ENCODE data around the gene HOXC9.

The HOXC9 gene

DNA sequence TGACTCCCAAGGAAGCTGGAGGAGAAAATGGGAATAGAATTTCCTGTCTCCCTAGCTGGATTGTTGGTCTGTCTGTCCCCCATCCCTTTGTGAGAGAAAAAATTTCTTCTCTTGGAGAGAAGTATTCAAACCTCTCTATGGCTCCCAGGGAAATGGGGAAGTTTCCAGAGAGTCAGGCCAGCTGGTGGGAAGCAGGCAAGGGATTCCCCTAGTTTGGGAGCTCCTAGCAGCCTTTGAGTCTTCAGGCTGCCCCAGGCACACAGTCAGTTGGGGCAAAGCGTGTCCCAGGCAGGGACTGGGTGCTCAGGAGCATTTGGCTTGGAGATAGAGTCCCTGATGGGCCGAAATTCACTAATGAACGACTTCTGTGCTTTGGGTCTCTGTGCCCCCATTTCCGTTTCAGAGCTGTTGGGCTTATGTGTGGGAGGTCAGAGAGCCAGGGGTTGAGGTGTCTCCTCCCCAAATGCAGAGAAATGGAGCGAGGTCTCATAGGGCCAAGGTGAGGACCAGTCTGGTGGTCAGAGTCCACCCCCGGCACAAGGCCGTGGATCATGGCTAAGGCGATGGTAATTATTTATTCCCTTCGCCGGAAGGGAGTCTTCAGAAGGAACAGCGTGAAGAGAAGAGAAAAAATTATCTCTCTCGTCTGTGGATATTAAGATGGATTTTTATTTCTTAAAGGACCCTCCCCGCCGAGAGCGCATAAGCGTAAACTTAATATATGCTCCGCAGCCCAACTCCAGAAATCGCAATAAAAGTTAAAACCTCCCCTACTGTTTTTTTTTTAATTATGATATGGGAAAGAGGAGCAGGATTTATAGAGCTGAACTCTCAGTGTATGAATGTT lies 6.6 kb upstream of the HOXC9 start:
- Histone ChIP-seq H3K9me3 (ENCODE audit: insufficient read depth, low read length) (no peaks in the 10 kb centered on the region), H3K27ac (ENCODE audit: low read depth, low read length) (no peak overlapping the region), H3K4me2 (ENCODE audit: low read depth, low read length, poor library complexity, severe bottlenecking) (no peak overlapping the region), H2AFZ (ENCODE audit: low read depth, low read length, severe bottlenecking) (no peak overlapping the region), H3K9me2 (replicated peaks; ENCODE audit: insufficient read depth, low read length) (no peaks in the 10 kb centered on the region), H3F3A (ENCODE audit: insufficient read depth) (no peaks in the 10 kb centered on the region), H3K79me2 (ENCODE audit: insufficient read depth, low read length) (no peaks in the 10 kb centered on the region), H3K4me3 (ENCODE audit: insufficient read depth, low read length, poor library complexity, severe bottlenecking) (no peak overlapping the region), H4K20me1 (ENCODE audit: low read depth, low read length) (no peaks in the 10 kb centered on the region), H3K27me3 (ENCODE audit: low read length) (no peaks in the 10 kb centered on the region), H3K36me3 (ENCODE audit: low read length) (no peaks in the 10 kb centered on the region), H3K9ac (ENCODE audit: low read length) (no peak overlapping the region)
- TF ChIP-seq, protein P1, sequence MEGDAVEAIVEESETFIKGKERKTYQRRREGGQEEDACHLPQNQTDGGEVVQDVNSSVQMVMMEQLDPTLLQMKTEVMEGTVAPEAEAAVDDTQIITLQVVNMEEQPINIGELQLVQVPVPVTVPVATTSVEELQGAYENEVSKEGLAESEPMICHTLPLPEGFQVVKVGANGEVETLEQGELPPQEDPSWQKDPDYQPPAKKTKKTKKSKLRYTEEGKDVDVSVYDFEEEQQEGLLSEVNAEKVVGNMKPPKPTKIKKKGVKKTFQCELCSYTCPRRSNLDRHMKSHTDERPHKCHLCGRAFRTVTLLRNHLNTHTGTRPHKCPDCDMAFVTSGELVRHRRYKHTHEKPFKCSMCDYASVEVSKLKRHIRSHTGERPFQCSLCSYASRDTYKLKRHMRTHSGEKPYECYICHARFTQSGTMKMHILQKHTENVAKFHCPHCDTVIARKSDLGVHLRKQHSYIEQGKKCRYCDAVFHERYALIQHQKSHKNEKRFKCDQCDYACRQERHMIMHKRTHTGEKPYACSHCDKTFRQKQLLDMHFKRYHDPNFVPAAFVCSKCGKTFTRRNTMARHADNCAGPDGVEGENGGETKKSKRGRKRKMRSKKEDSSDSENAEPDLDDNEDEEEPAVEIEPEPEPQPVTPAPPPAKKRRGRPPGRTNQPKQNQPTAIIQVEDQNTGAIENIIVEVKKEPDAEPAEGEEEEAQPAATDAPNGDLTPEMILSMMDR (IDR thresholded peaks at IDR 0.05; ENCODE audit: insufficient read depth, low read length, poor library complexity, severe bottlenecking): no peak
- no peak for TF ChIP-seq EZH2phosphoT487 (conservative IDR thresholded peaks at IDR 0.05; ENCODE audit: low read length)

DNA sequence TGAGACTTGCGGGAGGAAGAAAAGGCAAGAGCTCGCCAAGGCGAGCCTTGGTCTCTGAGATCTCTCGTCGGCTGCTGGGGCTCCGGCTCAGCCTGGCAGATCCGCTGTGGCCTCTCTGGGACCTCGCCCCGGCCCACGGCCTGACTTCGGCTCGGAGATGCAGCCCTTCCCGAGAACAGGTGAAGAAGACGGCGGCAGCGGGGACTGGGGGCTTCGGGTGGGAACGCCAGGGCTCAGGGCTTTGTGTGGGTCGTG lies 6.0 kb upstream of the HOXC9 start:
- H3K79me2 ChIP-seq (ENCODE audit: insufficient read depth, low read length): no peaks in the 10 kb centered on the region
- H3K4me2 ChIP-seq (ENCODE audit: low read depth, low read length, poor library complexity, severe bottlenecking): no peak overlapping the region
- no peak overlapping the region for H3K4me3 ChIP-seq (ENCODE audit: insufficient read depth, low read length, poor library complexity, severe bottlenecking)
- no peaks in the 10 kb centered on the region for H4K20me1 ChIP-seq (ENCODE audit: low read depth, low read length)
- no peak overlapping the region for H3K9ac ChIP-seq (ENCODE audit: low read length)
- H2AFZ ChIP-seq (ENCODE audit: low read depth, low read length, severe bottlenecking): no peak overlapping the region
- no peak overlapping the region for H3K27ac ChIP-seq (ENCODE audit: low read depth, low read length)
- no peaks in the 10 kb centered on the region for H3K36me3 ChIP-seq (ENCODE audit: low read length)
- TF ChIP-seq, protein P1 (IDR thresholded peaks at IDR 0.05; ENCODE audit: insufficient read depth, low read length, poor library complexity, severe bottlenecking): no peak
- no peak for TF ChIP-seq EZH2phosphoT487 (conservative IDR thresholded peaks at IDR 0.05; ENCODE audit: low read length)
- no peaks in the 10 kb centered on the region for H3K9me3 ChIP-seq (ENCODE audit: insufficient read depth, low read length)
- no peaks in the 10 kb centered on the region for H3K9me2 ChIP-seq (replicated peaks; ENCODE audit: insufficient read depth, low read length)
- no peaks in the 10 kb centered on the region for H3F3A ChIP-seq (ENCODE audit: insufficient read depth)
- H3K27me3 ChIP-seq (ENCODE audit: low read length): no peaks in the 10 kb centered on the region

DNA sequence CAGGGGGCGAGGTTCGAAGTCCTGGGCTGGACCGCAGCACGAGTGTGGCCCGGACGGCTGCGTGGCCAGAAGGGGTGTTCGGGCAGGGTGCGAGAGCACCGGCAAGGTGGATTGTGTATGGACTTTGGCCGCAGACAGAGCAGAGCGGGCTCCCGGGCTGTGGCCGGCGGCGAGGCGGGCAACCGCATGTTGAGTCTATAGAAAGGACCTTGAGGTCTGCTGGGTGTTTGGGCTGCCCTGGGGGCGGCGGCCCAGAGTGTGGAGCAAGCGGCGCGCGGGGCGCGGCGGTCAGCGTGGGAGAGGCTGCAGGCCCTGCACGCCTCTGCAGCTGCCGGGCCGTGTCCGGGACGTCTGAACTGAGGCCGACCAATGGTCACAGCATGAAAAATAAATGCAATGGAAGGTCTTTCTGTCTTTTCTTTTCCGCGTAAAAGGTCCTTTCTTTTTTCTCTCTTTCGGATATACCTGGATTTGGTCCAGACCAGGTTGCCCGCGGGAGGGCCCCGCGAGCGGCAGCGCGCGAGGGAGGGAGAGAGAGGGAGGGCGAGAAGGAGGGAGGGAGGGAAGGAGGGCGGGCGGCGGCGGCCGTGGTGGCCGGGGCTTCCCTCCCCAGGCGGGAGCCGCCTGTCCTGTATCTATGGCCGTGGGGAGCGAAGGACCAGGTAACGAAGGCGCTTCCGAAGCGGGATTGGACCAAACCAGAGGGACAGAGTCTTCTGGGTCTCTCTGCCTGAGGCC lies 5.5 kb upstream of the HOXC9 start:
- no peaks in the 10 kb centered on the region for H3F3A ChIP-seq (ENCODE audit: insufficient read depth)
- TF ChIP-seq EZH2phosphoT487 (conservative IDR thresholded peaks at IDR 0.05; ENCODE audit: low read length): no peak
- TF ChIP-seq, protein P1 (IDR thresholded peaks at IDR 0.05; ENCODE audit: insufficient read depth, low read length, poor library complexity, severe bottlenecking): no peak
- H3K36me3 ChIP-seq (ENCODE audit: low read length): no peaks in the 10 kb centered on the region
- H3K4me3 ChIP-seq (ENCODE audit: insufficient read depth, low read length, poor library complexity, severe bottlenecking): no peak overlapping the region
- H3K27me3 ChIP-seq (ENCODE audit: low read length): no peaks in the 10 kb centered on the region
- H3K4me2 ChIP-seq (ENCODE audit: low read depth, low read length, poor library complexity, severe bottlenecking): no peak overlapping the region
- no peaks in the 10 kb centered on the region for H3K79me2 ChIP-seq (ENCODE audit: insufficient read depth, low read length)
- no peak overlapping the region for H3K9ac ChIP-seq (ENCODE audit: low read length)
- no peaks in the 10 kb centered on the region for H4K20me1 ChIP-seq (ENCODE audit: low read depth, low read length)
- no peaks in the 10 kb centered on the region for H3K9me3 ChIP-seq (ENCODE audit: insufficient read depth, low read length)
- no peak overlapping the region for H3K27ac ChIP-seq (ENCODE audit: low read depth, low read length)
- H3K9me2 ChIP-seq (replicated peaks; ENCODE audit: insufficient read depth, low read length): no peaks in the 10 kb centered on the region
- H2AFZ ChIP-seq (ENCODE audit: low read depth, low read length, severe bottlenecking): no peak overlapping the region
